Transverse colon (tissue), 3 donors: ENCODE results near the gene SPARCL1.
"Not testable (repeated sequence)": the region's sequence is repeated elsewhere in the genome, so short reads cannot be mapped to it uniquely, and the experiment has no call there.

Experiments
- EP300 ChIP-seq: sonication (generic); formaldehyde crosslinking; IDR thresholded peaks from one replicate; pipeline ENCODE4 v1.6.1; 2017; ENCODE audit warnings: antibody characterized with exemption, low read depth
- POLR2A ChIP-seq: fragments of 450-650 bp; IDR thresholded peaks from one replicate; pipeline ENCODE4 v1.6.1; 2016; ENCODE audit warnings: antibody characterized with exemption, mild to moderate bottlenecking, moderate library complexity
- TF ChIP-seq, protein P1 (sequence below), 5 experiments: fragments of 200-600 bp in 3 of 5; fragments of 450-650 bp in 2 of 5; sonication (generic) in 3 of 5; IDR thresholded peaks; 1 replicate in 2 of 5; 2 replicates in 3 of 5; pipeline ENCODE4 v1.5.1; 2016 to 2017; ENCODE audit warnings: antibody characterized with exemption in 5 of 5, inconsistent platforms in 3 of 5, mild to moderate bottlenecking in 2 of 5, moderate library complexity in 1 of 5

DNA sequence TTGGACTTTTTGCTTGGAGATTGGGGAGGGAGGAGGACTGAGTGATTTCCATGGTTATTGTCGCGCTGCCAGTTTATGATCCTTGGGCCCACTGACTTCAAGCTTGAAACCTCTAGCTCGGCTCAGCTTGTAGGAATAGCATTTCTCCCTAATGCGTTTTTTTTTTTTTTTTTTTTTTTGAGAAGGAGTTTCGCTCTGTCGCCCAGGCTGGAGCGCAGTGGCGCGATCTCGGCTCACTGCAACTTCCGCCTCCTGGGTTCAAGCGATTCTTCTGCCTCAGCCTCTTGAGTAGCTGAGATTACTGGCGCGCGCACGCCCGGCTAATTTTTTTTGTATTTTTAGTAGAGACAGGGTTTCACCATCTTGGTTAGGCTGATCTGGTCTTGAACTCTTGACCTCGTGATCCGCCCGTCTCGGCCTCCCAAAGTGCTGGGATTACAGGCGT, 105.1 kb downstream of the SPARCL1 start:
- not testable (repeated sequence) for TF ChIP-seq POLR2A, EP300
- TF ChIP-seq, protein P1, sequence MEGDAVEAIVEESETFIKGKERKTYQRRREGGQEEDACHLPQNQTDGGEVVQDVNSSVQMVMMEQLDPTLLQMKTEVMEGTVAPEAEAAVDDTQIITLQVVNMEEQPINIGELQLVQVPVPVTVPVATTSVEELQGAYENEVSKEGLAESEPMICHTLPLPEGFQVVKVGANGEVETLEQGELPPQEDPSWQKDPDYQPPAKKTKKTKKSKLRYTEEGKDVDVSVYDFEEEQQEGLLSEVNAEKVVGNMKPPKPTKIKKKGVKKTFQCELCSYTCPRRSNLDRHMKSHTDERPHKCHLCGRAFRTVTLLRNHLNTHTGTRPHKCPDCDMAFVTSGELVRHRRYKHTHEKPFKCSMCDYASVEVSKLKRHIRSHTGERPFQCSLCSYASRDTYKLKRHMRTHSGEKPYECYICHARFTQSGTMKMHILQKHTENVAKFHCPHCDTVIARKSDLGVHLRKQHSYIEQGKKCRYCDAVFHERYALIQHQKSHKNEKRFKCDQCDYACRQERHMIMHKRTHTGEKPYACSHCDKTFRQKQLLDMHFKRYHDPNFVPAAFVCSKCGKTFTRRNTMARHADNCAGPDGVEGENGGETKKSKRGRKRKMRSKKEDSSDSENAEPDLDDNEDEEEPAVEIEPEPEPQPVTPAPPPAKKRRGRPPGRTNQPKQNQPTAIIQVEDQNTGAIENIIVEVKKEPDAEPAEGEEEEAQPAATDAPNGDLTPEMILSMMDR (IDR thresholded peaks at IDR 0.05): not testable (repeated sequence)
